Measurements from ENCODE around the gene KCTD12. TPM values are rescaled to one million over a fixed set of nuclear protein-coding genes. Genes with fewer than 3 reads are reported as not detected.

The KCTD12 gene
- total RNA-seq, 2 donors from 2014 or later: 48.9 to 57.4 TPM

- TF ChIP-seq, protein P1, sequence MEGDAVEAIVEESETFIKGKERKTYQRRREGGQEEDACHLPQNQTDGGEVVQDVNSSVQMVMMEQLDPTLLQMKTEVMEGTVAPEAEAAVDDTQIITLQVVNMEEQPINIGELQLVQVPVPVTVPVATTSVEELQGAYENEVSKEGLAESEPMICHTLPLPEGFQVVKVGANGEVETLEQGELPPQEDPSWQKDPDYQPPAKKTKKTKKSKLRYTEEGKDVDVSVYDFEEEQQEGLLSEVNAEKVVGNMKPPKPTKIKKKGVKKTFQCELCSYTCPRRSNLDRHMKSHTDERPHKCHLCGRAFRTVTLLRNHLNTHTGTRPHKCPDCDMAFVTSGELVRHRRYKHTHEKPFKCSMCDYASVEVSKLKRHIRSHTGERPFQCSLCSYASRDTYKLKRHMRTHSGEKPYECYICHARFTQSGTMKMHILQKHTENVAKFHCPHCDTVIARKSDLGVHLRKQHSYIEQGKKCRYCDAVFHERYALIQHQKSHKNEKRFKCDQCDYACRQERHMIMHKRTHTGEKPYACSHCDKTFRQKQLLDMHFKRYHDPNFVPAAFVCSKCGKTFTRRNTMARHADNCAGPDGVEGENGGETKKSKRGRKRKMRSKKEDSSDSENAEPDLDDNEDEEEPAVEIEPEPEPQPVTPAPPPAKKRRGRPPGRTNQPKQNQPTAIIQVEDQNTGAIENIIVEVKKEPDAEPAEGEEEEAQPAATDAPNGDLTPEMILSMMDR (IDR thresholded peaks at IDR 0.05): no peak
- no peak overlapping the region for H3K4me3 ChIP-seq
- H3K27ac ChIP-seq: no peak overlapping the region
- H3K27me3 ChIP-seq: no peaks in the 10 kb centered on the region
- no peaks in the 10 kb centered on the region for H3K4me1 ChIP-seq
- no peaks in the 10 kb centered on the region for H3K9me3 ChIP-seq
- no peaks in the 10 kb centered on the region for H3K36me3 ChIP-seq
- no peak for DNase-seq (ENCODE audit: low spot score)
Observed at GRCh38 chr13:76854894-76855293, 31.3 kb downstream of the KCTD12 start.

DNA sequence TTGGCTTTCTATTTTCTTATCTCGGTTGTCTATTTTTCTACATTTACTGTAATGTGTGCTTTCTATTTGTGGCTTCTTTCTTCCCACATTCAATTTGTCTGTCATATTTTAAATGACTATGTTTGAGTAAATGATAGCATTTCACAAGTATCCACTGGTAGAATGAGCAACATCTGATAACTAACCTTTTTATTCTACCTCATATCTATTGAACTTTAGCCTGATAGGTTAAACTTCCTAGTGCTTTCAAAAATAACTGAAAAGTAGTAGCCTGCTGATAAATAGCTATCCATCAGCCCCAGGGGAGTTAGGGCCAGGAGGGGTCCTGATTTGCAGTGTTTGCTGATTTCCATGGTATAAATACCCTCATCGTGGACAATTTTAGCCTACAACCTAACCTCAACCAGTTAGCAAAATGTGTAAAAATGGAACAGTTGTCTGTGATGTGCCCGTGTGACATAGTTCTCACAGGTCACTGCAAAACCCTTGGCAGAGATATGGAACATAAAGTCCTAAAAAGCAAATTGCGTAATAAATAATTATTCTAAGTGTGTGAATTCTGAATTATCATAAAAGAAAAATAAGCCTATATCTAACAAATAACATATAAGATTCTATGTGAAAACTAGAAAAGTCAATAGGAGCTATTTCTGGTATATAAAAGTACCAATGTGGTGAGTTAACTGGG lies 32.1 kb downstream of the KCTD12 start:
- no peaks in the 10 kb centered on the region for H3K9me3 ChIP-seq
- no peak overlapping the region for H3K27ac ChIP-seq
- no peak overlapping the region for H3K4me3 ChIP-seq
- no peaks in the 10 kb centered on the region for H3K4me1 ChIP-seq
- no peak for DNase-seq (ENCODE audit: low spot score)
- H3K36me3 ChIP-seq: no peaks in the 10 kb centered on the region
- no peaks in the 10 kb centered on the region for H3K27me3 ChIP-seq
- TF ChIP-seq, protein P1 (IDR thresholded peaks at IDR 0.05): no peak

DNA sequence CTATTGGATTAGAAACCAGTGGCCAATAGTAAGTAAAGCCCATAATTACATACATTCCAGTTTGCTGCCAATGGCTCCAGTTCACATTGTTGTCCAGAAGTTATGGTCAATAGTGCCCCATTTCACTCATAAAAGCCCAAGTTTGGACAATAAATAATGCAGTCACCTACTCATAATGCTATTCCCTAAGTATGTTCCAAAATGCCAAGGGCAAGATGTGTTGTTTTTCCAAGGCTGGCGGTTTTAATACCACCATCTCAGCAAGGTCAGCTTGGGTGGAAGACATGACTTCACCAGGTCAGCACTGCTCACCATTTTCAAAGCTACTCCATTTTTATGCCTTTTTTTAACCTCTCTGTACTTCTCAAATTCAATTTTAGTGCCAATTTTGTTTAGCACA lies 32.7 kb downstream of the KCTD12 start:
- Histone ChIP-seq H3K4me1 (no peaks in the 10 kb centered on the region), H3K4me3 (no peak overlapping the region), H3K9me3 (no peaks in the 10 kb centered on the region), H3K27ac (no peak overlapping the region), H3K27me3 (no peaks in the 10 kb centered on the region), H3K36me3 (no peaks in the 10 kb centered on the region)
- no peak for DNase-seq (ENCODE audit: low spot score)
- TF ChIP-seq, protein P1 (IDR thresholded peaks at IDR 0.05): no peak

DNA sequence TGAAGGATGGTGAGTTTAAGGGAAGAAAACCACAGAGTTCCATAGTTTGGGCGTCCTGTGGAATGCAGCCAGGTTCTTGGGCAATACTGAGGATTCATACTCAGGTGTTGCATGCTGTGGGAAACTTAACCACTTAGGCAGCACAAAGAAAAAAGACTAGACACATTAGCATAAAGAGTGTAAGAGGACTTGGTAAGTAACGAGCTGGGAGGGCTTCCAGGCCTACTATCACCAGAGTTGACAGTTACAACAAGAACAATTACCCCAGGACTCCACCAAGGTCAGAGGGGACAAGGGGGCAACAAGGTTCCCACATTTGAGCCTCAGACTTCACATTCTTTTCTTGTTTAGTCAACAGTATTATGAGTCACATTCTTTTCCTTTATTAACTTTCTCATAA lies 33.2 kb downstream of the KCTD12 start:
- DNase-seq (ENCODE audit: low spot score): no peak
- no peak overlapping the region for H3K4me3 ChIP-seq
- no peaks in the 10 kb centered on the region for H3K9me3 ChIP-seq
- no peak overlapping the region for H3K27ac ChIP-seq
- H3K27me3 ChIP-seq: no peaks in the 10 kb centered on the region
- no peaks in the 10 kb centered on the region for H3K4me1 ChIP-seq
- TF ChIP-seq, protein P1 (IDR thresholded peaks at IDR 0.05): no peak
- H3K36me3 ChIP-seq: no peaks in the 10 kb centered on the region

DNA sequence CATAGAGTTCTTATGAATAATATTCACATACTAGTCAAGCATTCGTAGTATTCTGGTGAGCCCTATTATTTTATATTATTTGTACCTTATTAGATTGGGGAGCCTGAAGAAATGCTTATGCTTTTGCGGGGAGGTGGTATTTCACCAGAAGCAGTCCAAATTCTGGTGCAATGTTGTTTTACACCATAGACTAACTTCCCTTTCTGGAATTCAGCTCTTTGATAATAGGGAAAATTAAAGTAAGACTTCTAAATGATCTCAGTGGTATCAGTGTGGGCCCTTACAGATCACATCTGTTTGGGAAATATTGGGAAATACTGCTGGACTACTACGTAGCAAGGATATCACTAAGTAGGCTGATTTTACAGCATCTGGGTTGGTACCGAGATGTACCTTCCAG lies 34.2 kb downstream of the KCTD12 start:
- Histone ChIP-seq H3K27me3 (no peaks in the 10 kb centered on the region), H3K36me3 (no peaks in the 10 kb centered on the region)
- TF ChIP-seq, protein P1 (IDR thresholded peaks at IDR 0.05): no peak

DNA sequence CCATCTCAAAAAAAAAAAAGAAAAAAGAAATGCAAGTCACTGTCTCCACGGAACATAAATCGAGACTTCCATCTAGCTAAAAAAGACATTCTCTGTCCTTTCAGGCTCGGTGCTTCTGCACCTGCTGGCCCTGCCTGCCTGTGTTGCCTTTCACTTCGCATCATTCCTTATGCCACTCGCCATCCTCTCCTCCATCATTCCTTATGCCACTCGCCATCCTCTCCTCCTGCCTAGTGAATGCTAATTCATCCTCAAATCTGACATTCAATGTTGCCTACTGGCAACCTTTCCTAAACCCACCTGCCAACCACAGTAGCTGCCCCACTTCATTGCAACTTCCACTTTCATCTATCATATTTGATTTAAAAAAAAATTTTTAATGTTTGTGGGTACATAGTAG lies 36.7 kb downstream of the KCTD12 start:
- DNase-seq (ENCODE audit: low spot score): no peak
- no peaks in the 10 kb centered on the region for H3K36me3 ChIP-seq
- TF ChIP-seq, protein P1 (IDR thresholded peaks at IDR 0.05): no peak
- H3K9me3 ChIP-seq: no peaks in the 10 kb centered on the region
- no peaks in the 10 kb centered on the region for H3K27me3 ChIP-seq
- no peak overlapping the region for H3K4me3 ChIP-seq
- H3K27ac ChIP-seq: no peak overlapping the region
- H3K4me1 ChIP-seq: no peaks in the 10 kb centered on the region

More for the DNA sequence above, 34.2 kb downstream of the KCTD12 start:
- Histone ChIP-seq H3K4me3 (no peak overlapping the region), H3K9me3 (no peaks in the 10 kb centered on the region), H3K4me1 (no peaks in the 10 kb centered on the region), H3K27ac (no peak overlapping the region)
- no peak for DNase-seq (ENCODE audit: low spot score)

Measured in right atrium auricular region (tissue), 2 donors.